Hematopoietic multipotent progenitor cell treated with erythropoietin and hydrocortisone succinate and interleukin-3 and kit ligand, for 15 days (in vitro differentiated cells): Measurements from ENCODE around the gene MBP.
A peak's percentile ranks its signal among the peaks of the same experiment; 100 is the strongest.

Experiments used
- DNase-seq: peaks from one replicate; pipeline ENCODE4 v3.0.0-alpha.2; 2015; ENCODE audit warnings: low spot score

Gene MBP

DNA sequence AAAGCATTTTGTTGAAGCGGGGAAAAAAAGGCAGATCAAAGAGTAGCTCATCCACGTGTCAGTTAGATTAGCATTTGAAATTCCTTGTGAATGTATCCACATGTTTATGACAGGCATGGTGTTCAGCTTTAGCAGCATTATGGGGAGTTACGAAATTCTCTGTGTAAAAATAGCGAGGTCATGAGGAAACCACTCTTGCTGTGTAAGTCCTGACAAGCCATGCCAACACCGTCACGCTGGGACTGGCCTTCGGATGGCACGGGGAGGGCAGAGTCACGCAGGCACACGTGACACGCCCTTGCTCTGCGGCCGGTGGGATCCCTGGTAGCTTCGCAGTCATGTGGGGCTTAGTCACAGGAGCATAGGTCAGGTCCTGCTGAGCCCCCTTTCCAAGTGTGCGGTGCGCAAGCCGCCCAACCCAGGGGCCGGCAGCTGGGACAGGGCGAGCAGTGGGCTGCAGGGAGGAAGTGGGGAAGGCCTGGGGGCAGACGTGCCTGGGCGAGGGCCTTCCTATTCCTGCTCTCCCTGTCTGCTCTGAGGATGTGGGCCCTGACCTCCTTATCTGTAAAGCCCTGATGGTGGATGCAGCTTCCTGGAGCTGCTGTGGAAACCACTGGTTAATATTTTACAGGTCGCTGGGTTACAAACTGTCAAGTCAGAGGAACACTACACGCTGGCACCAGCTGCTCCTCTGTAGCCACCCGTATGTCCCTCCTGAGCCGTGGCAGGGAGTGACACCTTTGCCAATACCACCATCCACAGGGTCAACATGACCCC is 18.0 kb downstream of the MBP start:
- peak; percentile 85 for DNase-seq

DNA sequence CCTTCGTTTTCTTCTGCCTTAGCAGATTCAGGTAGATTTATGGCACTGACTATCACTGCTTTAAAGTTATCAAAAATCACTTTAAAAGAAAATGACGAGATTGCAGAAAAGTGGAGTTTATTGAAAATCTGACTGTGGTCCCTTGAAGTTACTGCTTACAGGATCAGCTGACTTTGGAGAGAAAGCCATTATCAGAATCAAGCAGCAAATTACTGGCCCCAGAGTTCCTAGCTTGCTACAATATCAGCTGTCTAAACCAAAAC is 18.5 kb downstream of the MBP start:
- DNase-seq = no peak

DNA sequence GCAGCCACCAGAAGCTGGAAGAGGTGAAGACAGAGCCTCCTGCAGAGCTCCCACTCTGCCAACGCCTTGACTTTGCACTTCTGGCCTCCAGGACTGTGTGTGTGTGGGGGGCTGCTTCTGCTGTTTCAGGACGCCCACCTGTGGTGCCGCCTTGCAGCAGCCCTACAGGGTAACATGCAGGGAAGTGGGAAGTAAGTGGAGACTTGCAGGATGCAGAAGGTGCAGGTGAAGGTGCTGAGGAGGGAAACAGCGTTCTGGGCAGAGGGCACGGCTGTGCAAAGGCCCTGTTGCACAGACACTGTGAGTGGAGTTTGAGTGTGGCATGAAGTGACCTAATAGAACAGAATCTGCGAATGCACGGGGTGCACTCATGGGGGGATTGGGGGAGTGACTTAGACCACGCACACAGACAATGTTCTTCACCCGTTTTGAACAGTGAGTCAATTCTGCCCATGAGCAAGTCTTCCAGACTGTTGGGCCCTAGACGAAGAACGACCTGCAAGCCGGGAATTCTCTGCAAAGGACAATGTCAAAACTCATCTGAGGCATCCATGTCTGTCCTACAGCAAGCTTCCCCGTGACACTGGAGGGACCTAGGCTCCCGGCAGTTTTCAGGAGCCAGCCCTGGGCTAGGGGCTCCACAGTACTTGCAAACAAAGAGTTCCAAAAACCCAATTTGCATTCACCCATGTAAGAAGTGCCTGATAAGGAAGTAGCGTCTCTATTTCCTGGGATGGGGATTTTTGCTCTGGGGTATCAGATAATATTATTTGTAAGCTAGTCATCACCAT is 19.0 kb downstream of the MBP start:
- DNase-seq = no peak

DNA sequence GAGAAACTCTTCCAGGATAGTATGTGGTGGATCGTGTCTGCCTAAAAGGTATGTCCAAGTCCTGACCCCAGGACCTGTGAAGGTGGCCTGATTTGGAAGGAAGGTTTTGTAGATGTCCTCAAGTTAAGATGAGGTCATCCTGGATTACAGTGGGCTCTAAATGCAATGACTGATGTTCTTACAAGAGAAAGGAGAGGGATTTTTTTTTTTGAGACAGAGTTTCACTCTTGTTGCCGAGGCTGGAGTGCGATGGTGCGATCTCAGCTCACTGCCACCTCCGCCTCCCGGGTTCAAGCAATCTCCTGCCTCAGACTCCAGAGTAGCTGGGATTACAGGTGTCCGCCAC is 19.9 kb downstream of the MBP start:
- no peak for DNase-seq

DNA sequence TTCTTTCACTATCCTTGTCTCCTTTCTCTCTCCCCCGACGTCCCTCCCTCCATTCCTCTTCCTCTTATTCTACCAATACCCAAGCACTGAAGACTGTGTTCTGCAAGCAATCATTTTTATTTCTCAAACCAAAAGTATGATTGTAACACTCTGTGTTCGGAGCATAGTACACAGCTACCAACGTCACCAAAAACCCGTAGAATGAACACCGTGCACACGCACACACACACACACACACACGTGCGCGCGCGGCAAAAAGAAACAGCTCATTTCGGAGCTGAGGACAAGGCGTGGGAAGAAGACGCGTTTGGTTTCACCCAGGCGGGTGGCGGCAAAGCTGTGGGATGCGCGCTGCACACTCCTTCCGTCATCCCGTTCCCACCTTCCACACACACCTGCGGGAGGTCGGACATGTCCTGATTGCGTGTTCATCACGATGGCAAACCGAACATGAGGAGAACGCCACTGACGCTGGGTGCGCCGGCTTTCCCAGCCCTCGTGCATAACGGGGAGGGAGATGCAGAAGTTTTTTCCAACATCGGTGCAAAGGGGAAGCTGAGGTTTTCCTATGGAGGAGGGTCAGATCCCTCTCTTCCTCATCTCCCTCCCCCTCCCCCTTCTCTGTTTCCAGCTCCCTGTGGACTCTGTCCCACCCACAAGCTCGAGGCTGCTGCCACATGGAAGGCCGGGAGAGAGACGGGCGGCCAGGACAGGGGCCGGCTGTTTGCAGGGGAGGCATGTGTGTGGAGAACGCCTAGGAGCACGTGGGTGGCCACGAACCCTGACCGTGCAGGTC is 20.4 kb downstream of the MBP start:
- DNase-seq = no peak

DNA sequence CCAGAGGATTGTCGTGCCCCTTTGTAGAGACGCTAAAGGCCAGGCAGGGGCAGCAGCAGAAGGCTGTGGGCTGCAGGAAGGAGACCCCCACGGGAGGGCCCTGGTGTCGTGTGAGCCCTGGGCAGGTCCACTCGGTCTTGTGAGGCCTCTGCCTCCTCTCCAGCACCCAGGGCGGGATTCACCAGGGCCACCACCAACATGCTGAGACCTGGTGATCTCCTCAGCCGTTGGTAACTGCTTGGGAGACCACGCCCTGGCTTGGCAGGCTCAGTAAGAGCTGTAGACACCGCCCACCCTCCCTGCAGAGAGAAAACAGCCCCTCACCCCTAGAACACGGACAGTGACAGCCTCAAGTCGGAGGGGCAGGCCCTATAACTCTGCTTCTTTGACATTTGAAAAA is 21.1 kb downstream of the MBP start:
- peak; percentile 71 for DNase-seq

DNA sequence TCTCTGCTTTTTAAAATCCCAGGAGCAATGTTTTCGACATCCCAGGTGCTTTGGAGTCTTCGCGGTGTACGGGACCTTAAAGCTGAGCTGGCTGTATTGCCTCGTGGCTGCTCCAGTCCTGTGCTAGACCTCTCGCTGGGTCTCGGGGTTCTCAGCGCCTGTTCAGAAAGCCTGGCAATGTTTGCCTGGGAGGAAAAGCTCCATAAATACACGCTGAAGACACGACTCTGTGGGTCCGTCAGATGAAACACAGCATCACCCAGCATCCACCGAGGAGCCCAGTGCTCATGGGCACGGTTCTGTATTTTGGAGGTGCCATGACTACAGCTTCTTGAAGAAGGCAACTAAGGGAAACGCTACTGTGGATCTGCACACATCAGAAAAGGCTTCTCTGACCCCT is 21.6 kb downstream of the MBP start:
- no peak for DNase-seq

DNA sequence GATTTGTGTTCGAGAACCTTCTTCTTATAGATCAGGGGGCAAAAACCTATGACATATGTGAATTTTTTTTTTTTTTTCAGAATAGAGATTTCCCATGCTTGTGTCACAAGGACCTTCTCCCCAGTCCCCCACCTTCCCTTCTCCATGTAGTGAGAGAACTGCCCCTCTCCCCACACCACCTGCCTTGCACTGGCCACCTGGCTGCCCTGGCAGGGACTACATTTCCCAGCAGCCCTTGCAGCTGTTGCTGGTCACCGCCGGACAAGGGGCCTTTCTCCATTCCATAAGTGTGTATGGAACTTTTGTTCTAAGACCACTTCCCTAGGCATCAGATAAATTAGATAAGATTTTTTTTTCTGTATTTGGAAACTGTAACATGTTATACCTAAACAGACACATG is 22.2 kb downstream of the MBP start:
- DNase-seq = no peak

DNA sequence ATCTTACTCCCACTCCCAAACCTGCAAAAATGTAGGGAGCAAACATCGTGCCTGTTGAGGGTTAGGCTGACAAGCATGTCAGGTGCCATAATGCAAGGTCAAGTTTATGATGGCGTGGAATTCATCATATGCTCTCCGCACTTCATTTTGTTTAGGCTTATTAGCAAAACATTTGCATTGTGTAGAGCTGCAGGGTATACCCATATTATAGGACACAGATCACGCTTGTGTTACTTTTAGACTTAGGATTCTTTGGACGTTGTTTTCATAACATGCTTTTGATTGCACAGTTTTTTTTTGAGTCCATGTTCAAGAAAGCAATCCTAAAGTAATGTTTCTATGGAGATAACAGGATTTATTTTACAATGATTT is 22.9 kb downstream of the MBP start:
- DNase-seq = no peak

DNA sequence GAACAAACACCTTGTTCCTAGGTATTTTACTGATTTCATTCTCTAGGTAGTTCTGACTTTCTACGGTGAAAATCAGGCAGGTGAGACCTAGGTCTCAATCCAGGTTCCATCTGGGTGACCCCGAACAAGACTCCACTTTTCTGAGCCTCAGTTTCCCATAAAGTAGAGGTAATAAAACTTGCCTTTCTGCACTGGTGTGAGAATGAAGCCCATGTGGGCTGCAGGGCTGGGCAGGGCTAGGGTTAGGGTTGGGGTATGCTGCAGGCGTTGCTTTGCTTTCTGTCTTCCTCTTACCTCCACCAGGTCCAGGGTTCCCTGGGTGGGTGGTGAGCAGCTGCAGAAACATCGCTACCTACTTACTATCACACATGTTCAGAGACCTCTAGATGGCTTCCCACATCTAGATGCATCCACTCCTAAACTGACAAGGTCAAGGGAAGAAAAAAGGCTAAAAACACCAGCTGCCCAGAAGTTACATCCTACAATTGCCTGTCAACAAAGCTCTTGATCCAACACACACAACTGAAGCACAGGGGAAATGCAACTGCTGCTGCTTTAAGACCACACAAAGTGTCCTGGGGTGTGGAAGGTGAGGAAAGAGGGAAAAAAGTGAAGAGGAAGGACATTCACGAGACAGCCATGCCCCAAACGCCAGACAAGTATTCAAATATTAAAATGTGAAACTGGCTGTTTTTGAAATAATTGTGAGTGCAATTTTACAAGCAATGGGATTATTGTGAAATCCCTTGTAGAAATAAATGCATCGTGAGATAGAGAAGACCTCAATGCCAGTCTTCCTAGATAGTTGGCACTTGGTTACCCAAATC is 23.5 kb downstream of the MBP start:
- no peak for DNase-seq

DNA sequence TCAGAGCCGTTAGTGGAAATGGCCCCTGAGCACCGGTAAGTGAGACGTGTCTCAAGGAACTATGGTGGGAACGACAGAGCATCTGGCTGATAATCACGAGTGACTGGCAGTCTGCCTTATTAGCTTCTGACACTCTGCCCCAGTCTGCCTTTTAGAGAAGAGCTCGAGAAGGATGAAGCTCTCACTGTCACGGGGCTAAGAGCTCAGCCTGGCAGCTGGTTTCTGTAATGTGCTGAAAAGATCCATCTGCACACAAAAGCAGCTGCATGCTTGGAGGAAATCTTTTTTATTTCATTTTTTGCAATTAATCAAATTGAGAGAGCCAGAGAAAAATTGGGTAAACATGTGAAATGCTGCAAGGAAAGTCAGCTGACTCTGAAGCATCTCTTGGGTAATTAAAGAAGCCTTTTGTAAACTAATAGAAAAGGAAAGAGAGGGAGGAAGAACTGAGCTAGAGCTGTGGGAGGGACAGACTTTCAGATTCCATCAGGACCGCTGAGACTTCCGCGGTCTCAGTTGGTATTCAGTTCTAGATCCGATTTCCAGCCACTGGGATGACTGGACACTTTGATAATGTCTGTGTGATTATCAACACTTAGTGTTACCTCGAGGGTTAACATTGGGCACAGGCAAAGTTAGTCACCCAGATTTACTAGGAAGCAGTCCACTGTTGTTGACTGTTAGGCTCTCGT is 24.4 kb downstream of the MBP start:
- DNase-seq = peak; percentile 25

DNA sequence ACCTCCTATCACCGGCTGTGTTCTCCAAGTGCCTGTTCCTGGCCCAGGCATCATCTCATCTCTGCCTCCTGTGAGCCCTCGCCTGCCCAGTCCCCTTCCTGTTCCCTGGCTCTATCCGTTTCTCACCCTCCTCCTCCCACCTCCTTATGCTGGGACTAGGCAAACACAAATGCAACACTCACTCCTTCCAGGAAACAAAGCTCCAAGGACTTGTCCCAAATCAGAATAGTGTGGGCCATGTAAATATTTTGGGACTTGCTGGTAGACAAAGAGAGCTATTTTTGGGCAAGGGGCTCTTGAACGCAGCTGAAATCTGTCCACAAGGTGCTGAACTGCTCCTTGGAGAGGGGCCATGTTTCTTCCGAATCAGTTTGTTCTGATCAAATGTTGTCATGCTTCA is 25.3 kb downstream of the MBP start:
- DNase-seq = no peak

DNA sequence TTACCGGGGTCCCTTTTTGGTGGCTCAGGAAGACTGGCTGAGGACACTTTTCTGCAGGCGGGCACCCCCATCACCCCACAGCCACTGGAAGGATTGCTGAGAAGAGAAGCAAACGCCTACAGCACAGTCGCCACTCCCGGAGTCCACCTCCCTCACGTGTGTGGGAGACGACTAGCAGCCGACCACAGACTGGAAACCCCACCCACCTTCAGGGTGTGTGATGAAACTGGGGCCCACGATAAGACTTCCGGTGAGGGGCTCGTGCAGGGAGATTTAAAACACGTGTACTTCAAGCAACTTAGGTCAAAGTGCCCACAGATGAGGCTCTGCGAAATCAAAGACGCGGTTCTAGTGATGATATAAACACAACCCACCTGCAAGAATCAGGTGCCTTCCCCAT is 26.3 kb downstream of the MBP start:
- DNase-seq = peak; percentile 60

DNA sequence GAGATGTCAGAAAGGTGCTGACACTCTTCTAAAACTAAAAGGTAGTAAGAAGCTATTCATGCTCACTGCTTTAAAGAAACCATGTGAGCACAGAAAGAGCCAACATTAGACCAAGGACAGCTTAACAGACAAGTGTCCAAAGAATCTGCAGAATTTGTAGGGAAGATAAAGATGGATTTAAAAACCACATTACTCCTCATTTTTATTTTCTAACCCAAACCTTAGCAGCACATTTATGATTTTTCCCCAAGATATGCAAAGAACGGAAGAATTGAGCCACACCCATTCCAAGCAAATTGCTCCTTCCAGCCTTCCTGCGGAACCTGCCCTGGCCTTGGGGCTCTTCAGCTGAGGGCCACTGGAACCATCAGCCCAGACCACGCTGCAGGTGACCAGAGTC is 26.9 kb downstream of the MBP start:
- DNase-seq = no peak

DNA sequence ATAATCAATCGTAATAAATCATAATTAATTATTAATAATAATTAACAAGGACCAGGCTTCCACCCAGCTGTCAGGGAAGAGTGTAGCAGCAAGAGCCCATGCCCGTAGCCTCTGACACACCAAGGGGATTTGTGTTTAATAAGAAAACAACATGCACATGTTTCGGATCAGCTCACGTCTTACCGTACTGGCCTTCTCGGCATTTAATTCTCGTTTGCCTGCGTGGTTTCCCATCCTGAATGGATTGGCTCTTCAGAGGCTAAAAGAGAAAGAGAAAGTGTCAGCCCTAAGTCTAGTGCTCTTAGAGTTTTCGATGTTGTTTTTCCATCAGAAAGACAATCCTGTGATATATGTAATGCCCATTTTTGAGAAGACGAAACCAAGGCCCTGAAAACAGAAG is 27.6 kb downstream of the MBP start:
- no peak for DNase-seq

DNA sequence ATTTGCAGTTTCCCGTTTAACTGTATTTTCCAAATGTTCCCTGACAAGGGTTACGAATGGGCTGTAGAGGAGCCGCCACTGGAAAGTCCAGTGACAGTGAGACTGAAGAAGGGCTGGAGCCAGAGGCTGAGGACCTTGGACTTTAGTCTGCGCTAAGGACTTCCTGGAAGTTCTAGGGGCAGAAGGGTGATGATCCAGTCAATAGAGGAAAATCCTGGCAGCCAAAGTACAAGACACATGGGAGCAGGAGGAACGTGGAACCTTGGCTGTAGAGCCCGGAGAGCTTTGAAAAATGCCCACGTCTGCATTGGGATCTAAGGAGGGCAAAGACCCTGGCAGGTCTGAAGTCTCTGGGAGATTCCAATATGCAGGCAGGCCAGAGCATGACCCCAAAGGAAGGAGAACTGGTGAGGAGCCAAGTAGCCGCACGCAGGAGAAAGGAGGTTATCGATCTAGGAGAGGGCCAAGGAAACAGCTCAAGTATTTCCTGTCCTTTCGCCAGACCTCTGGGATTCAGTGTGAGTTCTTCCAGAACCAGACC is 28.5 kb downstream of the MBP start:
- no peak for DNase-seq

DNA sequence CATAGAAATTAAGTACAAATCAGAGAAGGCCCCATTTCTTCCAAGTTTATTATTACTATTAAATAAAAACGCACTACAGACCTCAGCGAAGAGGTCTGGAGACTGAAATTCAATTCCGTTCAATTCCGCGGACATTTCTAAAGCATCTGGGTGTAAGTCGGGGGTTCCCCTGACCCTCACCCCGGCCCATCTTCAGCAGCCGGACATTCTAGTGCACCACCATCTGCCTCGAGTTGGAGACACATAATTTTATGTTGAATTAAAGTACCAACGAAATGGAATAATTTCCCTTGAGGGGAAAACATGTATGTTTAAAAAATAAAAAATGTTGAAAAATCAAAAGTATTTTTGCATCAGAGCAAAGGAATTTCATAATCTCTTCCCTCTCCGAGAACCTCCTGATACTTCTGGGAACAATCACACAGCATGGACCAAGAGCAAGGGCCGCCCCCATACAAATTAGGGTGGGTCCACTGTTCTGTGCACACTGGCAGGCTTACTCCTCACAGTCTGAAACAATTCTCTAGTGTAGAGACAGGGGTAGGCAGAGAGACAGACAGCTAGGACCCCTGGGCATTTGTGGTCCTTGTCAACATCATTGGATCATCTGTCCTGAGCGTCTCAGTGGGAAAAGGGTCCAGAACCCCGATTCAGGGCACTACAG is 29.3 kb downstream of the MBP start:
- DNase-seq = no peak

DNA sequence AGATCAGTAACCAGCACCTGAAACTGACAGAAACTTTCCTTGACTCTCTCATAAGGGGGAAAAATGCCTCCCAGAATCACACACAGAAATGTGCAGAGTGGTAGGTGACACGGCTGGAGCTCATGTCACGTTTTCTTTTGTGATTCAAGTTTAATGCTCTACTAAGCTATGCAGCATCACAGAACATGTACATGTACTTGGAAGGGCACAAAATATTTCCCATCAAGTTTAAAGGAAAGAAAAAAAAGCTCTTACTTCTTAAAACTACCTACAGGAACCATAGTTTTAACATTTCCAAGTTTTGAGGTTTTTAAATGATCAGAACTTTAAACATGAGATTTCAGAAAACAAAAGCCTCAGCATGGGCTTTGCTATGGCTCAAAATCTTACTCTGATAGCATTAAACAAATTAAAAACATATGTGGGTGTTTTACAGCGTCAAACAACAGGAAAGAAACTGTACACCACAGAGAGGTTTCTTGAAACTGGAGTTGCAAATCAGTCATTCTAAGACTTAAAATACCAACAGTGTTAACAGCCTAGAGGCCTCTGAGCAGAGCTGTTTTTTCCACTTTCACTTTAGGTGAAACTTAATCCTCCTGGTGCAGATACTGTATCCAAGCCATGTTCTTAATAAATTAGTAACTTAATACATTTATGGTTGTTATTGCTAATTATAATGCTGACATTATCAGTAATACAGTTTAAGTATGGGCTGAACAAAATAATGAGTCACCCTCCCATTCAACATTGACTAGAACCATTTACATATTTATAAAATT is 30.1 kb downstream of the MBP start:
- DNase-seq = no peak

DNA sequence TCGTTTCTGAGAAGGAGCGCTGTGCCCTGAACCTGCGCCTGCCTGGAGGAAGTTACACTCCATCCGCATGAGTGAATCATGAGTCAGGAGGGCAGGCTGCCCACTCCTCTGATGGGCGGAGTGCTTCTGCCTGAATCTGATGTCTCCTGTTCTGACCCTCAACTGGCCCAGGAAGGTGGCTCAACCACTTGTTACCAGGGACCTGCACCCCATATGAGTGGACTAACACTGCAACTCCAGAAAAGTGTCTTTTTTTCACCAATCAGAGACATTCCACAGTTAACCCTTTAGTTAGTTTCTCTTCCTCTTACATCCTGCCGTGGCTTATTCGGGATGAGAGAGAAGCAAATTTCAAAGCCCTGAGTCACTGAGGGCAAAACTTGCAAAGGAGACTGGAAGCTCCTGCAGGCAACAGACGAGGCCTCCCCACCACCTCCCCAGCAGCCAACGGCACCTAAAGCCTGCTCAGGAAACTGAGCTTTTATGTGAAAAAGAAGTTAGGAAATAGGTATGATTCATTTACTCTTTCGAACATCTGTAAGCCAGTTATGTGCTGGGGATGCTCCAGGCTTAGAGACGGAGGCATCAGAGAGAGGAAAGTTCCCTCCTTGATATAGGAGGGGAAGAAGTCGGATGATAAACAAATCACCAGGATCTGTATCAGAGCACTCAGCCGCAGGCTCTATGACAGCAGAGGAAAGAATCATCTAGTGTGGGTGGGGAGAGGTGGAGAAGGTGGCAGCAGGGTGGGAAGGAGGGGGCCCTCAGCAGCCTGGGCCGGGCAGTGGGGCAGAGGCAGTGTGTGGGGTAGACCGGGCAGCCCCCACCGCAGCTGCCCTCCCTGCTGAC is 30.9 kb downstream of the MBP start:
- peak; percentile 42 for DNase-seq
